Kidney (tissue), 14 donors: ENCODE data around the gene GTPBP3. TPM values are rescaled to one million over a fixed set of nuclear protein-coding genes. Genes with fewer than 3 reads are reported as not detected.

Experiments used
- DNase-seq, 5 donors: peaks; one replicate each; pipeline ENCODE4 v3.0.0-alpha.2; 2013 to 2020
- FAIRE-seq: peaks from 2 replicates; lab custom pipeline; 2012; peaks lifted over from hg19 to GRCh38; lab: Jason Lieb, UNC
- H3K27ac ChIP-seq, 2 donors: one replicate each; pipeline ENCODE4 v1.7.0; 2013; ENCODE audit warnings: low read depth in 2 of 2, low read length in 2 of 2, inconsistent platforms in 1 of 2
- H3K27me3 ChIP-seq: one replicate; pipeline ENCODE4 v1.7.1; 2013; ENCODE audit warnings: low read length, inconsistent platforms; ENCODE audit not compliant: control insufficient read depth, insufficient read depth
- H3K36me3 ChIP-seq, 3 donors: one replicate each; pipeline versions ENCODE4 v1.7.0 to v1.7.1; 2013; ENCODE audit warnings: low read length in 3 of 3, control low read depth in 1 of 3, inconsistent platforms in 1 of 3; ENCODE audit not compliant: insufficient read depth in 3 of 3, control insufficient read depth in 2 of 3
- H3K4me1 ChIP-seq, 3 donors: one replicate each; pipeline versions ENCODE4 v1.7.0 to v1.7.1; 2013; ENCODE audit warnings: low read length in 3 of 3, inconsistent platforms in 1 of 3, low read depth in 1 of 3; ENCODE audit not compliant: control insufficient read depth in 2 of 3, insufficient read depth in 2 of 3
- H3K4me3 ChIP-seq, 3 donors: one replicate each; pipeline versions ENCODE4 v1.7.0 to v1.8.1; 2013; ENCODE audit warnings: low read length in 3 of 3, control low read depth in 1 of 3, inconsistent platforms in 1 of 3
- H3K9ac ChIP-seq, 3 donors: one replicate each; pipeline versions ENCODE4 v1.7.0 to v1.7.1; 2013; ENCODE audit warnings: low read length in 3 of 3, control low read depth in 1 of 3, inconsistent platforms in 1 of 3
- H3K9me3 ChIP-seq, 3 donors: one replicate each; pipeline versions ENCODE4 v1.7.0 to v1.7.1; 2013; ENCODE audit warnings: low read length in 3 of 3, control low read depth in 1 of 3, inconsistent platforms in 1 of 3; ENCODE audit not compliant: control insufficient read depth in 2 of 3, insufficient read depth in 1 of 3
- CTCF ChIP-seq: IDR thresholded peaks from 3 replicates; pipeline ENCODE4 v1.5.1; 2012; ENCODE audit warnings: mild to moderate bottlenecking, moderate library complexity, borderline replicate concordance; ENCODE audit not compliant: insufficient read depth; ENCODE audit errors: extremely low read depth
- intact Hi-C: fragments of 100-400 bp; cut with DNase I; formaldehyde crosslinking; loops from one replicate; pipeline ENCODE4 v1.11.1; 2022
- polyA plus RNA-seq: library from polyadenylated mRNA; stranded (reverse); fragments of 350-450 nt; fragmentation: Illumina TruSeq; extraction: RNeasy Lipid Tissue Mini Kit (QIAGEN cat#74804); gene quantifications from one replicate; pipeline ENCODE4 v1.2.3, GENCODE V29; 2014; ENCODE audit warnings: low read depth, low replicate concordance; ENCODE audit not compliant: insufficient read depth
- total RNA-seq: library from RNA; stranded (reverse); fragmentation: NEBNext Ultra II Directional; extraction: Animal tissue kit (Norgen Biotek cat#: 25700); gene quantifications from one replicate; pipeline ENCODE4 v1.2.1, GENCODE V29; 2021
- donor health status: control.
- donor health status: control.
- donor health status: control.
- donor health status: control.
- donor health status: control.
- donor health status: DM: yes; HTN: yes; CAD: no.
- donor health status: Normal renal cell carcinoma (clear cell type).

Gene GTPBP3
- total and polyA plus RNA-seq, 2 donors from 2014 or later, result 11.0 to 20.4 TPM

- H3K9ac ChIP-seq, result no peak overlapping the region
- intact Hi-C loops, result no loop called here
- no peak for FAIRE-seq
These were observed 8.8 kb downstream of the GTPBP3 start for GRCh38 chr19:17346109-17346671.

DNA sequence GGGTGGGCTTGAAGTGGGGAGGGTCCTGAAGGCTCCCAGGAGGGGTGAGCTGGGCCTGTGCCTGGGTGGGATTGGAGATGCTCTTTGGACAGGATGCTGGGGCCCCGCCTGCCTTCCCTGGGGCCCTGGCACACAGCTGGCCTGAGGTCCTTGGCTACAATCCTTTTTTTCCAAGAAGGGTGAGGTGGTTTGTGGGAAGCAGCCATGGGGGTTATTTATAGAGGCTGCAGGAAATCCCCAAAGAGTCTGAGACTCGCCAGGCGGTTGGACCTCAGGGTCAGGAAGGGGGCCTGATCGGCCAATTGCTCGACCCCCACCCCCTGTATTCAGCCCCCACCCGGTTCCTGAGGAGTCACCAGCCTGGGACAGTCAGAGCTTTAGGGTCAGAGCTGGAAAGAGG is 10.0 kb downstream of the GTPBP3 start:
- DNase-seq, result peak in 1 of 5 donors; percentile 85
- FAIRE-seq, result no peak
- Histone ChIP-seq H3K36me3 (no peaks in the 10 kb centered on the region), H3K9me3 (no peaks in the 10 kb centered on the region), H3K9ac (no peak overlapping the region), H3K27me3 (no peaks in the 10 kb centered on the region), H3K4me1 (peaks cover 0 to 4% (median 0%) of the 10 kb centered on the region in 3 donors), H3K27ac (peak overlapping the region; percentile 22 to 54), H3K4me3 (no peak overlapping the region)
- TF ChIP-seq CTCF, result no peak
- intact Hi-C loops, result no loop called here

More at GRCh38 chr19:17346109-17346671, 8.8 kb downstream of the GTPBP3 start:
- Histone ChIP-seq H3K27ac (no peak overlapping the region), H3K4me3 (no peak overlapping the region), H3K4me1 (peaks cover 0 to 4% (median 0%) of the 10 kb centered on the region in 3 donors), H3K27me3 (no peaks in the 10 kb centered on the region), H3K9me3 (no peaks in the 10 kb centered on the region), H3K36me3 (no peaks in the 10 kb centered on the region)
- DNase-seq, result peak; percentile 75 to 89 (median 83)
- TF ChIP-seq CTCF, result peak; percentile 89

DNA sequence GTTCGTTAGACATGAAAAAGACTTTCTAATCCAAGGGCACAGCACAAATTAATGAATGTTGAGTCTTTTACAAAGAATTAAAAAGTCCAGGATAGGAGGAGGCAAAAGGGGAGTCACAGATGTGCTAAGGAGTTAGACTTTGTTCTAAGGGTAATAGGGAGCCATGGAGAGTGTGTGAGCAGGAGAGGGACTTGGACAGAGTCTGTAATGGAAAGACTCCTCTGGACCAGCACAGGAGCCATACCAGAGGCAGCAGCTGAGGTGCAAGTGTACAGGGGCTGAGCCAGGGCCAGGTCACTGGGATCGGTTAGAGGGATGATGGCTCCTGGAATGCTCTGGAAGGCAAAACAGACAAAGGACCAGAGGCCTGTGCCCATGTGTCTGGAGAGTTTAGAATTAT is 10.5 kb downstream of the GTPBP3 start:
- no peaks in the 10 kb centered on the region for H3K27me3 ChIP-seq
- H3K27ac ChIP-seq, result peak overlapping the region; percentile 51 to 54
- H3K9me3 ChIP-seq, result no peaks in the 10 kb centered on the region
- DNase-seq (no peak), FAIRE-seq (no peak)
- H3K9ac ChIP-seq, result no peak overlapping the region
- no peaks in the 10 kb centered on the region for H3K36me3 ChIP-seq
- peaks cover 0 to 7% (median 0%) of the 10 kb centered on the region in 3 donors for H3K4me1 ChIP-seq
- intact Hi-C loops, result no loop called here
- no peak overlapping the region for H3K4me3 ChIP-seq
- no peak for TF ChIP-seq CTCF
